H1 (cell line): ENCODE data around the gene KTN1. TPM values are rescaled to one million over a fixed set of nuclear protein-coding genes. Genes with fewer than 3 reads are reported as not detected.

Experiments used
- CTCF ChIA-PET: fragments of 300-600 bp; sonication (Branson Sonifier 250); formaldehyde crosslinking; loops from one replicate; lab custom pipeline; 2021; ENCODE audit not compliant: partially characterized antibody; lab: Charles Lee
- POLR2A ChIA-PET: fragments of 300-600 bp; sonication (Branson Sonifier 250); formaldehyde crosslinking; loops from one replicate; lab custom pipeline; 2021; ENCODE audit warnings: inconsistent platforms; ENCODE audit not compliant: partially characterized antibody; lab: Charles Lee
- DNase-seq, 2 experiments: peaks; one replicate each; pipeline versions ENCODE4 v3.0.0 to v3.0.0-alpha.2; 2010 to 2022; ENCODE audit warnings: low spot score in 2 of 2, low read depth in 1 of 2, mixed read lengths in 1 of 2
- FAIRE-seq: peaks from 2 replicates; lab custom pipeline; 2011; peaks lifted over from hg19 to GRCh38; lab: Jason Lieb, UNC
- H2AFZ ChIP-seq: 2 replicates; pipeline ENCODE4 v1.8.1; 2012; ENCODE audit warnings: low read length, inconsistent platforms
- H2AK5ac ChIP-seq: 2 replicates; pipeline ENCODE4 v1.6.1; 2013; ENCODE audit warnings: low read depth, low read length
- H2BK120ac ChIP-seq: replicated peaks from 2 replicates; pipeline ENCODE3; 2013; ENCODE audit warnings: low read depth, low read length, inconsistent platforms
- H2BK12ac ChIP-seq: 2 replicates; pipeline ENCODE4 v1.6.1; 2013; ENCODE audit warnings: low read depth, low read length
- H2BK15ac ChIP-seq: 2 replicates; pipeline ENCODE4 v1.6.1; 2013; ENCODE audit warnings: low read length
- H2BK20ac ChIP-seq: 2 replicates; pipeline ENCODE4 v1.6.1; 2013; ENCODE audit warnings: low read length
- H2BK5ac ChIP-seq: 2 replicates; pipeline ENCODE4 v1.6.1; 2013; ENCODE audit warnings: low read depth, low read length
- H3K14ac ChIP-seq: 2 replicates; pipeline ENCODE4 v1.6.1; 2013; ENCODE audit warnings: inconsistent platforms; ENCODE audit not compliant: insufficient read length
- H3K18ac ChIP-seq: 2 replicates; pipeline ENCODE4 v1.6.1; 2013; ENCODE audit warnings: low read length; ENCODE audit errors: extremely low read depth
- H3K23ac ChIP-seq: 2 replicates; pipeline ENCODE4 v1.6.1; 2013; ENCODE audit warnings: inconsistent platforms; ENCODE audit not compliant: insufficient read length
- H3K23me2 ChIP-seq: 2 replicates; pipeline ENCODE4 v1.6.1; 2013; ENCODE audit warnings: low read depth, low read length
- H3K27ac ChIP-seq: 2 replicates; pipeline ENCODE4 v1.6.1; 2011; ENCODE audit warnings: low read depth, low read length, inconsistent platforms
- H3K27me3 ChIP-seq, 4 experiments: replicated peaks in 1 of 4; 1 replicate in 1 of 4; 2 replicates in 3 of 4; pipeline versions ENCODE4 v1.6.1 to v1.8.1; 2011 to 2013; ENCODE audit warnings: low read length in 3 of 4, mild to moderate bottlenecking in 3 of 4, inconsistent platforms in 2 of 4, mixed read lengths in 2 of 4, moderate library complexity in 1 of 4; ENCODE audit not compliant: control insufficient read depth in 3 of 4, insufficient read depth in 3 of 4; ENCODE audit errors: extremely low read depth in 1 of 4
- H3K36me3 ChIP-seq, 4 experiments: 2 replicates each; pipeline versions ENCODE4 v1.6.1 to v1.8.1; 2011 to 2013; ENCODE audit warnings: mild to moderate bottlenecking in 4 of 4, low read length in 3 of 4, moderate library complexity in 2 of 4, control low read depth in 1 of 4, inconsistent platforms in 1 of 4; ENCODE audit not compliant: insufficient read depth in 4 of 4, control insufficient read depth in 2 of 4
- H3K4ac ChIP-seq: replicated peaks from 2 replicates; pipeline ENCODE3; 2013; ENCODE audit warnings: low read length, low read depth, mixed read lengths, inconsistent platforms; ENCODE audit not compliant: insufficient read length
- H3K4me1 ChIP-seq, 4 experiments: replicated peaks in 1 of 4; 1 replicate in 1 of 4; 2 replicates in 3 of 4; pipeline versions ENCODE4 v1.6.1 to v1.8.1; 2011 to 2013; ENCODE audit warnings: low read length in 3 of 4, inconsistent platforms in 2 of 4, mixed read lengths in 1 of 4; ENCODE audit not compliant: insufficient read depth in 4 of 4, control insufficient read depth in 3 of 4
- H3K4me2 ChIP-seq, 2 experiments: 2 replicates each; pipeline versions ENCODE4 v1.6.1 to v1.8.1; 2011 to 2013; ENCODE audit warnings: low read depth in 2 of 2, low read length in 2 of 2, control low read depth in 1 of 2, inconsistent platforms in 1 of 2, mild to moderate bottlenecking in 1 of 2; ENCODE audit not compliant: insufficient read depth in 1 of 2
- H3K4me3 ChIP-seq, 4 experiments: fragments of 200-600, 300-600 bp in 1 of 4; sonication (generic), shearing (Covaris generic), sonication (Bioruptor Twin) in 1 of 4; 2 replicates each; pipeline versions ENCODE4 v1.5.1 to v1.8.1; 2011 to 2016; ENCODE audit warnings: low read length in 4 of 4, low read depth in 3 of 4, control low read depth in 2 of 4, inconsistent platforms in 2 of 4, mild to moderate bottlenecking in 2 of 4, mixed read lengths in 1 of 4, moderate library complexity in 1 of 4; ENCODE audit not compliant: insufficient read depth in 2 of 4; ENCODE audit errors: extremely low read depth in 1 of 4
- H3K56ac ChIP-seq: replicated peaks from 2 replicates; pipeline ENCODE3; 2013; ENCODE audit warnings: low read depth, mild to moderate bottlenecking, mixed read lengths, low read length, inconsistent platforms; ENCODE audit not compliant: insufficient read length
- H3K79me1 ChIP-seq: 2 replicates; pipeline ENCODE4 v1.6.1; 2013; ENCODE audit warnings: low read depth, low read length, control low read depth
- H3K79me2 ChIP-seq, 2 experiments: 2 replicates each; pipeline versions ENCODE4 v1.6.1 to v1.8.1; 2012 to 2013; ENCODE audit warnings: low read length in 2 of 2, mild to moderate bottlenecking in 2 of 2, inconsistent platforms in 1 of 2; ENCODE audit not compliant: insufficient read depth in 2 of 2, control insufficient read depth in 1 of 2
- H3K9ac ChIP-seq, 4 experiments: replicated peaks in 1 of 4; 1 replicate in 1 of 4; 2 replicates in 3 of 4; pipeline versions ENCODE4 v1.6.1 to v1.8.1; 2011 to 2013; ENCODE audit warnings: low read depth in 3 of 4, low read length in 3 of 4, control low read depth in 2 of 4, mild to moderate bottlenecking in 2 of 4, moderate library complexity in 2 of 4, inconsistent platforms in 1 of 4; ENCODE audit errors: extremely low read depth in 1 of 4
- H3K9me3 ChIP-seq, 2 experiments: 2 replicates each; pipeline versions ENCODE4 v1.6.1 to v1.8.1; 2012 to 2013; ENCODE audit warnings: mild to moderate bottlenecking in 2 of 2, moderate library complexity in 2 of 2, control low read depth in 1 of 2, inconsistent platforms in 1 of 2, low read depth in 1 of 2, low read length in 1 of 2, mixed read lengths in 1 of 2; ENCODE audit not compliant: insufficient read depth in 2 of 2
- H4K20me1 ChIP-seq, 2 experiments: replicated peaks in 1 of 2; 2 replicates each; pipeline versions ENCODE3 to v1.8.1; 2011 to 2013; ENCODE audit warnings: inconsistent platforms in 2 of 2, low read length in 2 of 2, mild to moderate bottlenecking in 1 of 2; ENCODE audit not compliant: insufficient read depth in 2 of 2, control insufficient read depth in 1 of 2
- H4K5ac ChIP-seq: 2 replicates; pipeline ENCODE4 v1.6.1; 2013; ENCODE audit warnings: low read length, low read depth, mixed read lengths, inconsistent platforms; ENCODE audit not compliant: insufficient read length
- H4K8ac ChIP-seq: 2 replicates; pipeline ENCODE4 v1.8.0; 2013; ENCODE audit warnings: mild to moderate bottlenecking, moderate library complexity, low read length, inconsistent platforms; ENCODE audit not compliant: insufficient read depth; ENCODE audit errors: extremely low read depth
- H4K91ac ChIP-seq: replicated peaks from 2 replicates; pipeline ENCODE3; 2013; ENCODE audit warnings: low read length, mixed read lengths, inconsistent platforms; ENCODE audit not compliant: insufficient read length
- EP300 ChIP-seq, 2 experiments: IDR thresholded peaks; 1 replicate in 1 of 2; 2 replicates in 1 of 2; pipeline ENCODE4 v1.6.1; 2011 to 2012; ENCODE audit warnings: low read depth in 2 of 2, low read length in 2 of 2, mild to moderate bottlenecking in 2 of 2, borderline replicate concordance in 1 of 2, inconsistent platforms in 1 of 2, moderate library complexity in 1 of 2
- KDM4A ChIP-seq: IDR thresholded peaks from one replicate; pipeline ENCODE4 v1.7.1; 2012; ENCODE audit warnings: low read depth, mild to moderate bottlenecking, moderate library complexity, low read length, inconsistent platforms; ENCODE audit not compliant: severe bottlenecking
- NANOG ChIP-seq: IDR thresholded peaks from 2 replicates; pipeline ENCODE4 v1.6.1; 2011; ENCODE audit warnings: low read length, low read depth, mild to moderate bottlenecking, inconsistent platforms; ENCODE audit not compliant: insufficient read depth, poor library complexity, severe bottlenecking
- WGBS, 2 experiments: shearing (Covaris generic) in 1 of 2; methylation state at CpG; one replicate each; pipeline versions ENCODE4 v1.1.6 to v1.1.7; 2013 to 2015; ENCODE audit warnings: low lambda C conversion rate in 2 of 2, mixed read lengths in 2 of 2, inconsistent platforms in 1 of 2, low coverage in 1 of 2, missing lambda C conversion rate in 1 of 2; ENCODE audit not compliant: insufficient replicate concordance in 2 of 2, insufficient coverage in 1 of 2, insufficient read length in 1 of 2; ENCODE audit errors: extremely low coverage in 1 of 2, missing lambda C conversion rate in 1 of 2; 5-methylcytosine and 5-hydroxymethylcytosine counted together
- polyA plus RNA-seq, 7 experiments: library from polyadenylated mRNA; depleted of rRNA in 3 of 7; stranded (reverse) in 5 of 7; unstranded in 2 of 7; fragments of >200 nt in 5 of 7; fragments of 200-250 nt in 2 of 7; gene quantifications; 1 replicate in 5 of 7; 2 replicates in 1 of 7; 4 replicates in 1 of 7; pipeline versions ENCODE4 v1.2.1 to v1.2.3, GENCODE V29; 2011 to 2013; ENCODE audit warnings: missing spikeins in 2 of 7, mixed read lengths in 2 of 7
- total RNA-seq: library from RNA; stranded (reverse); fragmentation: NEBNext Ultra II Directional; extraction: Animal tissue kit (Norgen Biotek cat#: 25700); gene quantifications from 2 replicates; pipeline ENCODE4 v1.2.1, GENCODE V29; 2021

KTN1 gene
- total and polyA plus RNA-seq, 2 of the 8 experiments (the other 6 are each of a cell fraction or from before 2014, with no cell fraction given): 15.4 to 151 TPM

DNA sequence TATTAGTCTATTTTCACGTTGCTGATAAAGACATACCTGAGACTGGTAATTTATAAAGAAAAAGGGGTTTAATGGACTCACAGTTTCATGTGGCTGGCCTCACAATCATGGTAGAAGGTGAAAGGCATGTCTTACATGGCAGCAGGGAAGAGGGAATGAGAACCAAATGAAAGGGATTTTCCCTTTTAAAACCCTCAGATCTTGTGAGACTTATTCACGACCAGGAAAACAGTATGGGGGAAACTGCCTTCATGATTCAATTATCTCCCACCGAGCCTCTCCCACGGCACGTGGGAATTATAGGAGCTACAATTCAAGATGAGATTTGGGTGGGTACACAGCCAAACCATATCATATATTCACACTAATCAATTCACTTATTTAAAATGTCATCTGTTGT, 41.4 kb downstream of the KTN1 start:
- POLR2A ChIA-PET: no interaction called here
- Histone ChIP-seq H4K5ac (no peak overlapping the region), H3K23me2 (no peaks in the 10 kb centered on the region; the same call in 1 of the 2 replicates), H3K4me3 (no peak overlapping the region), H2BK15ac (no peak overlapping the region), H2BK12ac (no peak overlapping the region), H2AK5ac (no peak overlapping the region), H3K79me2 (no peaks in the 10 kb centered on the region), H3K4me2 (no peak overlapping the region), H3K18ac (no peak overlapping the region), H3K79me1 (no peaks in the 10 kb centered on the region), H3K36me3 (peaks cover 16 to 62% (median 46%) of the 10 kb centered on the region in 4 experiments), H4K8ac (no peak overlapping the region), H4K20me1 (no peaks in the 10 kb centered on the region), H2BK120ac (no peak overlapping the region), H3K4me1 (no peaks in the 10 kb centered on the region), H3K27me3 (no peaks in the 10 kb centered on the region), H3K9me3 (peaks cover 12 to 17% of the 10 kb centered on the region in 2 experiments), H3K14ac (no peak overlapping the region), H2BK5ac (no peak overlapping the region), H3K56ac (no peak overlapping the region), H3K27ac (no peak overlapping the region), H3K4ac (no peak overlapping the region), H3K23ac (no peak overlapping the region), H3K9ac (no peak overlapping the region), H2AFZ (no peak overlapping the region), H4K91ac (no peak overlapping the region), H2BK20ac (no peak overlapping the region)
- DNase-seq (no peak), FAIRE-seq (no peak)
- CTCF ChIA-PET: no interaction called here
- 93% methylated on average over 5 of the region's 5 CpGs; no CpG with 5 or more reads in 1 of the 2 experiments for WGBS, 2 experiments
- TF ChIP-seq KDM4A (no peak), EP300 (IDR thresholded peaks at IDR 0.05; ENCODE audit: borderline replicate concordance in 1 of 2, low read depth in 2 of 2, low read length in 2 of 2) (no peak), NANOG (no peak)
